ENCODE data around the gene NTM.

GRCh38 chr11:132228746-132229325 lies 858.4 kb downstream of the NTM start:
- TF ChIP-seq EZH2phosphoT487 (IDR thresholded peaks at IDR 0.05; ENCODE audit: low read depth, severe bottlenecking, unreplicated experiment) (no peak), CTCF (IDR thresholded peaks at IDR 0.05; ENCODE audit: poor library complexity) (no peak)

Measured in hepatocyte (in vitro differentiated cells).